ENCODE results near the gene KRTAP23-1. TPM values are rescaled to one million over a fixed set of nuclear protein-coding genes. Genes with fewer than 3 reads are reported as not detected.

Gene KRTAP23-1
- total RNA-seq, 1 donor from 2014 or later, result not detected

- intact Hi-C loops (cut with DNase I), result no loop called here
- H3K27ac ChIP-seq, result no peak overlapping the region
- H3K4me3 ChIP-seq, result no peak overlapping the region
- ATAC-seq, result no peak
- H3K4me1 ChIP-seq, result no peaks in the 10 kb centered on the region
- no peak for TF ChIP-seq CTCF (IDR thresholded peaks at IDR 0.05)
- H3K36me3 ChIP-seq, result no peaks in the 10 kb centered on the region
- H3K27me3 ChIP-seq, result no peaks in the 10 kb centered on the region
- no peak for DNase-seq
- no peaks in the 10 kb centered on the region for H3K9me3 ChIP-seq
These were observed 14.7 kb downstream of the KRTAP23-1 start for GRCh38 chr21:30333736-30334135.

- no peaks in the 10 kb centered on the region for H3K36me3 ChIP-seq
- H3K27me3 ChIP-seq, result no peaks in the 10 kb centered on the region
- no peak for ATAC-seq
- H3K27ac ChIP-seq, result no peak overlapping the region
- no peak overlapping the region for H3K4me3 ChIP-seq
- no peak for TF ChIP-seq CTCF (IDR thresholded peaks at IDR 0.05)
- no peaks in the 10 kb centered on the region for H3K4me1 ChIP-seq
- H3K9me3 ChIP-seq, result no peaks in the 10 kb centered on the region
- intact Hi-C loops (cut with DNase I), result no loop called here
- no peak for DNase-seq
These were observed 15.7 kb downstream of the KRTAP23-1 start for GRCh38 chr21:30332681-30333080.

GRCh38 chr21:30329203-30329875, 19.1 kb downstream of the KRTAP23-1 start:
- intact Hi-C loops (cut with DNase I), result no loop called here
- Histone ChIP-seq H3K27ac (no peak overlapping the region), H3K4me1 (no peaks in the 10 kb centered on the region), H3K4me3 (no peak overlapping the region), H3K27me3 (no peaks in the 10 kb centered on the region), H3K9me3 (no peaks in the 10 kb centered on the region), H3K36me3 (no peaks in the 10 kb centered on the region)
- DNase-seq (no peak), ATAC-seq (no peak)
- TF ChIP-seq CTCF (IDR thresholded peaks at IDR 0.05), result no peak

GRCh38 chr21:30326390-30326789, 22.0 kb downstream of the KRTAP23-1 start:
- no peak for ATAC-seq
- H3K4me3 ChIP-seq, result no peak overlapping the region
- no peaks in the 10 kb centered on the region for H3K27me3 ChIP-seq
- no peaks in the 10 kb centered on the region for H3K4me1 ChIP-seq
- no peak overlapping the region for H3K27ac ChIP-seq
- intact Hi-C loops (cut with DNase I), result no loop called here
- H3K36me3 ChIP-seq, result no peaks in the 10 kb centered on the region
- no peaks in the 10 kb centered on the region for H3K9me3 ChIP-seq
- DNase-seq, result no peak
- TF ChIP-seq CTCF (IDR thresholded peaks at IDR 0.05), result no peak

GRCh38 chr21:30320215-30320614, 28.2 kb downstream of the KRTAP23-1 start, which contains the start of gene KRTAP26-1:
Gene KRTAP26-1, minus strand, starts transcription at chr21:30320315. Its CDS starts 280 bp downstream, at chr21:30320035.
- no peaks in the 10 kb centered on the region for H3K27me3 ChIP-seq
- DNase-seq, result no peak
- no peak within 1 kb of the TSS for H3K27ac ChIP-seq
- ATAC-seq, result no peak
- H3K4me3 ChIP-seq, result no peak within 1 kb of the TSS
- H3K36me3 ChIP-seq, result no peaks in the 10 kb centered on the region
- intact Hi-C loops (cut with DNase I), result no loop called here
- H3K9me3 ChIP-seq, result no peaks in the 10 kb centered on the region
- no peaks in the 10 kb centered on the region for H3K4me1 ChIP-seq
- no peak for TF ChIP-seq CTCF (IDR thresholded peaks at IDR 0.05)

- Histone ChIP-seq H3K9me3 (no peaks in the 10 kb centered on the region), H3K27me3 (no peaks in the 10 kb centered on the region), H3K4me1 (no peaks in the 10 kb centered on the region), H3K36me3 (no peaks in the 10 kb centered on the region), H3K27ac (no peak overlapping the region), H3K4me3 (no peak overlapping the region)
- DNase-seq, result no peak
- intact Hi-C loops (cut with DNase I), result no loop called here
- no peak for TF ChIP-seq CTCF (IDR thresholded peaks at IDR 0.05)
- no peak for ATAC-seq
These were observed 32.7 kb downstream of the KRTAP23-1 start for GRCh38 chr21:30315701-30316100.
